HEK293 (cell line): ENCODE measurements around the gene CHL1.

ENCODE experiments used
- CTCF ChIA-PET: fragments of 350-600 bp; formaldehyde crosslinking; extraction: SDS; loops from one replicate; lab custom pipeline; 2021; ENCODE audit warnings: antibody characterized with exemption; lab: Yijun Ruan, JAX
- POLR2A ChIA-PET: fragments of 300-600 bp; formaldehyde crosslinking; extraction: SDS; loops from one replicate; lab custom pipeline; 2020; ENCODE audit warnings: antibody characterized with exemption, inconsistent platforms; lab: Yijun Ruan, JAX
- H3K27ac ChIP-seq: fragments of 200-500 bp; sonication (Bioruptor generic); 2 replicates; pipeline ENCODE4 v1.5.1; 2014; ENCODE audit warnings: low read depth, low read length, control low read depth, inconsistent platforms; ENCODE audit errors: extremely low read depth
- H3K36me3 ChIP-seq, 2 experiments: fragments of 200-500 bp in 1 of 2; sonication (Bioruptor generic) in 1 of 2; 1 replicate in 1 of 2; 2 replicates in 1 of 2; pipeline ENCODE4 v1.5.1; 2014 to 2017; ENCODE audit warnings: inconsistent platforms in 2 of 2, low read length in 2 of 2; ENCODE audit not compliant: control insufficient read depth in 2 of 2, insufficient read depth in 1 of 2
- H3K4me1 ChIP-seq: fragments of 200-500 bp; sonication (Bioruptor generic); 2 replicates; pipeline ENCODE4 v1.5.1; 2014; ENCODE audit warnings: mild to moderate bottlenecking, low read length, inconsistent platforms; ENCODE audit not compliant: control insufficient read depth, insufficient read depth
- H3K4me3 ChIP-seq: 2 replicates; pipeline ENCODE4 v1.5.1; 2011; ENCODE audit warnings: low read depth, mild to moderate bottlenecking, control low read depth, low read length, moderate library complexity
- H3K9me3 ChIP-seq: fragments of 200-500 bp; sonication (Bioruptor generic); 2 replicates; pipeline ENCODE4 v1.5.1; 2014; ENCODE audit warnings: low read depth, low read length, inconsistent platforms; ENCODE audit not compliant: control insufficient read depth, insufficient read depth
- ZBTB1 ChIP-seq: fragments of 450-650 bp; formaldehyde crosslinking; IDR thresholded peaks from 2 replicates; pipeline ENCODE4 v1.5.1; 2016; ENCODE audit warnings: missing biosample characterization, missing genetic modification characterization
- ZBTB8A ChIP-seq: fragments of 450-650 bp; formaldehyde crosslinking; IDR thresholded peaks from 2 replicates; pipeline ENCODE4 v1.5.1; 2016; ENCODE audit warnings: missing biosample characterization, missing genetic modification characterization
- ZFHX2 ChIP-seq: fragments of 450-650 bp; formaldehyde crosslinking; conservative IDR thresholded peaks from 2 replicates; pipeline ENCODE4 v1.5.1; 2016; ENCODE audit warnings: missing biosample characterization, missing genetic modification characterization
- ZNF140 ChIP-seq: fragments of 450-650 bp; formaldehyde crosslinking; IDR thresholded peaks from 2 replicates; pipeline ENCODE4 v1.5.1; 2016; ENCODE audit warnings: missing biosample characterization, missing genetic modification characterization
- ZNF202 ChIP-seq: fragments of 450-650 bp; formaldehyde crosslinking; IDR thresholded peaks from 2 replicates; pipeline ENCODE4 v1.5.1; 2016; ENCODE audit warnings: missing biosample characterization, missing genetic modification characterization, borderline replicate concordance
- ZNF341 ChIP-seq: fragments of 450-650 bp; formaldehyde crosslinking; IDR thresholded peaks from 2 replicates; pipeline ENCODE4; 2016; ENCODE audit warnings: low read depth, missing biosample characterization, missing genetic modification characterization
- ZNF394 ChIP-seq: fragments of 450-650 bp; formaldehyde crosslinking; IDR thresholded peaks from 2 replicates; pipeline ENCODE4 v1.5.1; 2016; ENCODE audit warnings: missing biosample characterization, missing genetic modification characterization, mild to moderate bottlenecking, moderate library complexity, borderline replicate concordance
- ZNF426 ChIP-seq: fragments of 450-650 bp; formaldehyde crosslinking; IDR thresholded peaks from 2 replicates; pipeline ENCODE4 v1.5.1; 2017; ENCODE audit warnings: missing biosample characterization, missing genetic modification characterization, mild to moderate bottlenecking, inconsistent platforms, moderate library complexity
- ZNF555 ChIP-seq: fragments of 450-650 bp; formaldehyde crosslinking; conservative IDR thresholded peaks from 2 replicates; pipeline ENCODE4 v1.5.1; 2017; ENCODE audit warnings: missing biosample characterization, mild to moderate bottlenecking, missing genetic modification characterization, inconsistent platforms
- ZNF560 ChIP-seq: fragments of 450-650 bp; formaldehyde crosslinking; IDR thresholded peaks from 2 replicates; pipeline ENCODE4 v1.5.1; 2017; ENCODE audit warnings: missing biosample characterization, missing genetic modification characterization, borderline replicate concordance
- ZNF623 ChIP-seq: fragments of 450-650 bp; formaldehyde crosslinking; IDR thresholded peaks from 2 replicates; pipeline ENCODE4 v1.5.1; 2016; ENCODE audit warnings: missing biosample characterization, missing genetic modification characterization
- ZNF654 ChIP-seq: fragments of 450-650 bp; formaldehyde crosslinking; IDR thresholded peaks from 2 replicates; pipeline ENCODE4 v1.5.1; 2016; ENCODE audit warnings: low read depth, missing biosample characterization, missing genetic modification characterization
- TF ChIP-seq, protein P1 (sequence below): fragments of 450-650 bp; formaldehyde crosslinking; conservative IDR thresholded peaks from 2 replicates; pipeline ENCODE4 v1.5.1; 2016; ENCODE audit warnings: low read depth, missing biosample characterization, missing genetic modification characterization
- TF ChIP-seq, protein P2 (sequence below): fragments of 450-650 bp; formaldehyde crosslinking; IDR thresholded peaks from 2 replicates; pipeline ENCODE4 v1.5.1; 2016; ENCODE audit warnings: missing biosample characterization, missing genetic modification characterization, borderline replicate concordance
- TF ChIP-seq, protein P3 (sequence below): fragments of 450-650 bp; formaldehyde crosslinking; IDR thresholded peaks from 2 replicates; pipeline ENCODE4 v1.5.1; 2016; ENCODE audit warnings: missing biosample characterization, missing genetic modification characterization
- TF ChIP-seq, protein P4 (sequence below): fragments of 450-650 bp; formaldehyde crosslinking; IDR thresholded peaks from 2 replicates; pipeline ENCODE4 v1.5.1; 2016; ENCODE audit warnings: missing biosample characterization, missing genetic modification characterization
- TF ChIP-seq, protein P5 (sequence below): fragments of 450-650 bp; formaldehyde crosslinking; IDR thresholded peaks from 2 replicates; pipeline ENCODE4 v1.5.1; 2016; ENCODE audit warnings: missing biosample characterization, missing genetic modification characterization, borderline replicate concordance
- TF ChIP-seq, protein P6 (sequence below): fragments of 450-650 bp; formaldehyde crosslinking; IDR thresholded peaks from 2 replicates; pipeline ENCODE4 v1.5.1; 2016; ENCODE audit warnings: missing biosample characterization, missing genetic modification characterization
- TF ChIP-seq, protein P7 (sequence below): fragments of 450-650 bp; formaldehyde crosslinking; conservative IDR thresholded peaks from 2 replicates; pipeline ENCODE4 v1.5.1; 2016; ENCODE audit warnings: low read depth, missing biosample characterization, missing genetic modification characterization

Gene CHL1

DNA sequence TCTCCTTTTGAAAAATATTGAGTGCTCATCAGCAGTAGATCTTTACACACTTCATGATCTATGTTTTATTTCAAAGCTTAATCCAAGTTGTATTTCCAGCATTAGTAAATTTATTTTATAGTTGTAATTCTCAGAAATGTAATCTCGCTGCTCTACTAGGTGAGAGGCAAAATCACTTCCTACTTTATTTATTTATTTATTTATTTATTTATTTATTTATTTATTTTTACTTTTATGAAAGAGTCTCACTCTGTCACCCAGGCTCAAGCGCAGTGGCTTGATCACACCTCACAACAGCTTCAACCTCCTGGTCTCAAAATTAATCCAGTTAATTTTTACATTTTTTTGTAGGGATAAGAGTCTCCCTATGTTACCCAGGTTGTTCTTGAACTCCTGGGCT, 127.9 kb downstream of the CHL1 start:
- CTCF ChIA-PET, result no interaction called here
- Histone ChIP-seq H3K4me1 (no peaks in the 10 kb centered on the region), H3K36me3 (no peaks in the 10 kb centered on the region), H3K27ac (no peak overlapping the region), H3K9me3 (no peaks in the 10 kb centered on the region), H3K4me3 (no peak overlapping the region)
- POLR2A ChIA-PET, result no interaction called here
- TF ChIP-seq ZNF341 (tag by site-specific recombination) (no peak), ZBTB8A (tag by site-specific recombination) (peak; percentile 33; the same call in 1 of the 2 replicates), ZBTB1 (tag by site-specific recombination) (no peak), ZNF394 (peak; percentile 68; the same call in 1 of the 2 replicates), ZFHX2 (tag by site-specific recombination) (no peak), ZNF555 (tag by site-specific recombination) (peak; percentile 54), ZNF202 (tag by site-specific recombination) (peak; percentile 50; the same call in 1 of the 2 replicates), ZNF654 (0 out of 2 replicates have a peak, but pooled peaks have one; percentile 17), ZNF426 (tag by site-specific recombination) (peak; percentile 62), ZNF560 (0 out of 2 replicates have a peak, but pooled peaks have one; percentile 8), ZNF623 (tag by site-specific recombination) (0 out of 2 replicates have a peak, but pooled peaks have one; percentile 23), ZNF140 (tag by site-specific recombination) (peak; percentile 31; the same call in 1 of the 2 replicates)
- TF ChIP-seq, protein P1, sequence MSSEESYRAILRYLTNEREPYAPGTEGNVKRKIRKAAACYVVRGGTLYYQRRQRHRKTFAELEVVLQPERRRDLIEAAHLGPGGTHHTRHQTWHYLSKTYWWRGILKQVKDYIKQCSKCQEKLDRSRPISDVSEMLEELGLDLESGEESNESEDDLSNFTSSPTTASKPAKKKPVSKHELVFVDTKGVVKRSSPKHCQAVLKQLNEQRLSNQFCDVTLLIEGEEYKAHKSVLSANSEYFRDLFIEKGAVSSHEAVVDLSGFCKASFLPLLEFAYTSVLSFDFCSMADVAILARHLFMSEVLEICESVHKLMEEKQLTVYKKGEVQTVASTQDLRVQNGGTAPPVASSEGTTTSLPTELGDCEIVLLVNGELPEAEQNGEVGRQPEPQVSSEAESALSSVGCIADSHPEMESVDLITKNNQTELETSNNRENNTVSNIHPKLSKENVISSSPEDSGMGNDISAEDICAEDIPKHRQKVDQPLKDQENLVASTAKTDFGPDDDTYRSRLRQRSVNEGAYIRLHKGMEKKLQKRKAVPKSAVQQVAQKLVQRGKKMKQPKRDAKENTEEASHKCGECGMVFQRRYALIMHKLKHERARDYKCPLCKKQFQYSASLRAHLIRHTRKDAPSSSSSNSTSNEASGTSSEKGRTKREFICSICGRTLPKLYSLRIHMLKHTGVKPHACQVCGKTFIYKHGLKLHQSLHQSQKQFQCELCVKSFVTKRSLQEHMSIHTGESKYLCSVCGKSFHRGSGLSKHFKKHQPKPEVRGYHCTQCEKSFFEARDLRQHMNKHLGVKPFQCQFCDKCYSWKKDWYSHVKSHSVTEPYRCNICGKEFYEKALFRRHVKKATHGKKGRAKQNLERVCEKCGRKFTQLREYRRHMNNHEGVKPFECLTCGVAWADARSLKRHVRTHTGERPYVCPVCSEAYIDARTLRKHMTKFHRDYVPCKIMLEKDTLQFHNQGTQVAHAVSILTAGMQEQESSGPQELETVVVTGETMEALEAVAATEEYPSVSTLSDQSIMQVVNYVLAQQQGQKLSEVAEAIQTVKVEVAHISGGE (tag by site-specific recombination), result 0 out of 2 replicates have a peak, but pooled peaks have one; percentile 30
- TF ChIP-seq, protein P2, sequence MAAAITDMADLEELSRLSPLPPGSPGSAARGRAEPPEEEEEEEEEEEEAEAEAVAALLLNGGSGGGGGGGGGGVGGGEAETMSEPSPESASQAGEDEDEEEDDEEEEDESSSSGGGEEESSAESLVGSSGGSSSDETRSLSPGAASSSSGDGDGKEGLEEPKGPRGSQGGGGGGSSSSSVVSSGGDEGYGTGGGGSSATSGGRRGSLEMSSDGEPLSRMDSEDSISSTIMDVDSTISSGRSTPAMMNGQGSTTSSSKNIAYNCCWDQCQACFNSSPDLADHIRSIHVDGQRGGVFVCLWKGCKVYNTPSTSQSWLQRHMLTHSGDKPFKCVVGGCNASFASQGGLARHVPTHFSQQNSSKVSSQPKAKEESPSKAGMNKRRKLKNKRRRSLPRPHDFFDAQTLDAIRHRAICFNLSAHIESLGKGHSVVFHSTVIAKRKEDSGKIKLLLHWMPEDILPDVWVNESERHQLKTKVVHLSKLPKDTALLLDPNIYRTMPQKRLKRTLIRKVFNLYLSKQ (tag by site-specific recombination), result 0 out of 2 replicates have a peak, but pooled peaks have one; percentile 35
- TF ChIP-seq, protein P3, sequence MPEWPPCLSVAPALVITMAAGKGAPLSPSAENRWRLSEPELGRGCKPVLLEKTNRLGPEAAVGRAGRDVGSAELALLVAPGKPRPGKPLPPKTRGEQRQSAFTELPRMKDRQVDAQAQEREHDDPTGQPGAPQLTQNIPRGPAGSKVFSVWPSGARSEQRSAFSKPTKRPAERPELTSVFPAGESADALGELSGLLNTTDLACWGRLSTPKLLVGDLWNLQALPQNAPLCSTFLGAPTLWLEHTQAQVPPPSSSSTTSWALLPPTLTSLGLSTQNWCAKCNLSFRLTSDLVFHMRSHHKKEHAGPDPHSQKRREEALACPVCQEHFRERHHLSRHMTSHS (tag by site-specific recombination), result no peak
- TF ChIP-seq, protein P4, sequence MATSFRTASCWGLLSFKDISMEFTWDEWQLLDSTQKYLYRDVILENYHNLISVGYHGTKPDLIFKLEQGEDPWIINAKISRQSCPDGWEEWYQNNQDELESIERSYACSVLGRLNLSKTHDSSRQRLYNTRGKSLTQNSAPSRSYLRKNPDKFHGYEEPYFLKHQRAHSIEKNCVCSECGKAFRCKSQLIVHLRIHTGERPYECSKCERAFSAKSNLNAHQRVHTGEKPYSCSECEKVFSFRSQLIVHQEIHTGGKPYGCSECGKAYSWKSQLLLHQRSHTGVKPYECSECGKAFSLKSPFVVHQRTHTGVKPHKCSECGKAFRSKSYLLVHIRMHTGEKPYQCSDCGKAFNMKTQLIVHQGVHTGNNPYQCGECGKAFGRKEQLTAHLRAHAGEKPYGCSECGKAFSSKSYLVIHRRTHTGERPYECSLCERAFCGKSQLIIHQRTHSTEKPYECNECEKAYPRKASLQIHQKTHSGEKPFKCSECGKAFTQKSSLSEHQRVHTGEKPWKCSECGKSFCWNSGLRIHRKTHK, result no peak
- TF ChIP-seq, protein P5, sequence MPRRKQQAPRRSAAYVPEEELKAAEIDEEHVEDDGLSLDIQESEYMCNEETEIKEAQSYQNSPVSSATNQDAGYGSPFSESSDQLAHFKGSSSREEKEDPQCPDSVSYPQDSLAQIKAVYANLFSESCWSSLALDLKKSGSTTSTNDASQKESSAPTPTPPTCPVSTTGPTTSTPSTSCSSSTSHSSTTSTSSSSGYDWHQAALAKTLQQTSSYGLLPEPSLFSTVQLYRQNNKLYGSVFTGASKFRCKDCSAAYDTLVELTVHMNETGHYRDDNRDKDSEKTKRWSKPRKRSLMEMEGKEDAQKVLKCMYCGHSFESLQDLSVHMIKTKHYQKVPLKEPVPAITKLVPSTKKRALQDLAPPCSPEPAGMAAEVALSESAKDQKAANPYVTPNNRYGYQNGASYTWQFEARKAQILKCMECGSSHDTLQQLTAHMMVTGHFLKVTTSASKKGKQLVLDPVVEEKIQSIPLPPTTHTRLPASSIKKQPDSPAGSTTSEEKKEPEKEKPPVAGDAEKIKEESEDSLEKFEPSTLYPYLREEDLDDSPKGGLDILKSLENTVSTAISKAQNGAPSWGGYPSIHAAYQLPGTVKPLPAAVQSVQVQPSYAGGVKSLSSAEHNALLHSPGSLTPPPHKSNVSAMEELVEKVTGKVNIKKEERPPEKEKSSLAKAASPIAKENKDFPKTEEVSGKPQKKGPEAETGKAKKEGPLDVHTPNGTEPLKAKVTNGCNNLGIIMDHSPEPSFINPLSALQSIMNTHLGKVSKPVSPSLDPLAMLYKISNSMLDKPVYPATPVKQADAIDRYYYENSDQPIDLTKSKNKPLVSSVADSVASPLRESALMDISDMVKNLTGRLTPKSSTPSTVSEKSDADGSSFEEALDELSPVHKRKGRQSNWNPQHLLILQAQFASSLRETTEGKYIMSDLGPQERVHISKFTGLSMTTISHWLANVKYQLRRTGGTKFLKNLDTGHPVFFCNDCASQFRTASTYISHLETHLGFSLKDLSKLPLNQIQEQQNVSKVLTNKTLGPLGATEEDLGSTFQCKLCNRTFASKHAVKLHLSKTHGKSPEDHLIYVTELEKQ (tag by site-specific recombination), result no peak
- TF ChIP-seq, protein P6, sequence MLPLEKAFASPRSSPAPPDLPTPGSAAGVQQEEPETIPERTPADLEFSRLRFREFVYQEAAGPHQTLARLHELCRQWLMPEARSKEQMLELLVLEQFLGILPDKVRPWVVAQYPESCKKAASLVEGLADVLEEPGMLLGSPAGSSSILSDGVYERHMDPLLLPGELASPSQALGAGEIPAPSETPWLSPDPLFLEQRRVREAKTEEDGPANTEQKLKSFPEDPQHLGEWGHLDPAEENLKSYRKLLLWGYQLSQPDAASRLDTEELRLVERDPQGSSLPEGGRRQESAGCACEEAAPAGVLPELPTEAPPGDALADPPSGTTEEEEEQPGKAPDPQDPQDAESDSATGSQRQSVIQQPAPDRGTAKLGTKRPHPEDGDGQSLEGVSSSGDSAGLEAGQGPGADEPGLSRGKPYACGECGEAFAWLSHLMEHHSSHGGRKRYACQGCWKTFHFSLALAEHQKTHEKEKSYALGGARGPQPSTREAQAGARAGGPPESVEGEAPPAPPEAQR (tag by site-specific recombination), result no peak
- TF ChIP-seq, protein P7, sequence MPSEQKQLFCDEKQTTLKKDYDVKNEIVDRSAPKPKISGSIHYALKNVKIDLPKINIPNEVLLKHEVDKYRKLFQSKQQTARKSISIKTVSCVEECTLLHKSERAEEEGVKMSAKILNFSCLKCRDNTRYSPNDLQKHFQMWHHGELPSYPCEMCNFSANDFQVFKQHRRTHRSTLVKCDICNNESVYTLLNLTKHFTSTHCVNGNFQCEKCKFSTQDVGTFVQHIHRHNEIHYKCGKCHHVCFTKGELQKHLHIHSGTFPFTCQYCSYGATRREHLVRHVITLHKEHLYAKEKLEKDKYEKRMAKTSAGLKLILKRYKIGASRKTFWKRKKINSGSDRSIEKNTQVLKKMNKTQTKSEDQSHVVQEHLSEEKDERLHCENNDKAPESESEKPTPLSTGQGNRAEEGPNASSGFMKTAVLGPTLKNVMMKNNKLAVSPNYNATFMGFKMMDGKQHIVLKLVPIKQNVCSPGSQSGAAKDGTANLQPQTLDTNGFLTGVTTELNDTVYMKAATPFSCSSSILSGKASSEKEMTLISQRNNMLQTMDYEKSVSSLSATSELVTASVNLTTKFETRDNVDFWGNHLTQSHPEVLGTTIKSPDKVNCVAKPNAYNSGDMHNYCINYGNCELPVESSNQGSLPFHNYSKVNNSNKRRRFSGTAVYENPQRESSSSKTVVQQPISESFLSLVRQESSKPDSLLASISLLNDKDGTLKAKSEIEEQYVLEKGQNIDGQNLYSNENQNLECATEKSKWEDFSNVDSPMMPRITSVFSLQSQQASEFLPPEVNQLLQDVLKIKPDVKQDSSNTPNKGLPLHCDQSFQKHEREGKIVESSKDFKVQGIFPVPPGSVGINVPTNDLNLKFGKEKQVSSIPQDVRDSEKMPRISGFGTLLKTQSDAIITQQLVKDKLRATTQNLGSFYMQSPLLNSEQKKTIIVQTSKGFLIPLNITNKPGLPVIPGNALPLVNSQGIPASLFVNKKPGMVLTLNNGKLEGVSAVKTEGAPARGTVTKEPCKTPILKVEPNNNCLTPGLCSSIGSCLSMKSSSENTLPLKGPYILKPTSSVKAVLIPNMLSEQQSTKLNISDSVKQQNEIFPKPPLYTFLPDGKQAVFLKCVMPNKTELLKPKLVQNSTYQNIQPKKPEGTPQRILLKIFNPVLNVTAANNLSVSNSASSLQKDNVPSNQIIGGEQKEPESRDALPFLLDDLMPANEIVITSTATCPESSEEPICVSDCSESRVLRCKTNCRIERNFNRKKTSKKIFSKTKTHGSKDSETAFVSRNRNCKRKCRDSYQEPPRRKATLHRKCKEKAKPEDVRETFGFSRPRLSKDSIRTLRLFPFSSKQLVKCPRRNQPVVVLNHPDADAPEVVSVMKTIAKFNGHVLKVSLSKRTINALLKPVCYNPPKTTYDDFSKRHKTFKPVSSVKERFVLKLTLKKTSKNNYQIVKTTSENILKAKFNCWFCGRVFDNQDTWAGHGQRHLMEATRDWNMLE (tag by site-specific recombination), result peak; percentile 70
